Neutrophil (primary cell): ENCODE data around the gene ABCG1.

ENCODE experiments used
- H3K27ac ChIP-seq: fragments of 200-600 bp; sonication (generic); 2 replicates; pipeline ENCODE4 v1.5.1; 2016; ENCODE audit warnings: mild to moderate bottlenecking, moderate library complexity
- H3K27me3 ChIP-seq: fragments of 200-600 bp; sonication (generic); 2 replicates; pipeline ENCODE4 v1.6.0; 2016; ENCODE audit warnings: mild to moderate bottlenecking
- H3K36me3 ChIP-seq: fragments of 200-600 bp; sonication (generic); 2 replicates; pipeline ENCODE4 v1.5.1; 2017
- H3K4me1 ChIP-seq, 2 experiments: fragments of 200-600 bp in 1 of 2; sonication (generic) in 1 of 2; 1 replicate in 1 of 2; 2 replicates in 1 of 2; pipeline versions ENCODE4 v1.5.1 to v1.6.1; 2013 to 2016; ENCODE audit warnings: low read depth in 1 of 2, low read length in 1 of 2, mild to moderate bottlenecking in 1 of 2, moderate library complexity in 1 of 2; ENCODE audit not compliant: control insufficient read depth in 1 of 2, insufficient read depth in 1 of 2
- H3K4me3 ChIP-seq, 2 experiments: fragments of 200-600 bp in 1 of 2; sonication (generic) in 1 of 2; 1 replicate in 1 of 2; 2 replicates in 1 of 2; pipeline ENCODE4 v1.5.1; 2013 to 2016; ENCODE audit warnings: low read depth in 1 of 2, low read length in 1 of 2, mild to moderate bottlenecking in 1 of 2, moderate library complexity in 1 of 2
- H3K9me3 ChIP-seq: fragments of 200-600 bp; sonication (generic); 2 replicates; pipeline ENCODE4 v1.5.1; 2016
- TF ChIP-seq, protein P1 (sequence below): fragments of 200-600 bp; sonication (generic); IDR thresholded peaks from 2 replicates; pipeline ENCODE4 v1.5.1; 2016; ENCODE audit warnings: antibody characterized with exemption

The ABCG1 gene

DNA sequence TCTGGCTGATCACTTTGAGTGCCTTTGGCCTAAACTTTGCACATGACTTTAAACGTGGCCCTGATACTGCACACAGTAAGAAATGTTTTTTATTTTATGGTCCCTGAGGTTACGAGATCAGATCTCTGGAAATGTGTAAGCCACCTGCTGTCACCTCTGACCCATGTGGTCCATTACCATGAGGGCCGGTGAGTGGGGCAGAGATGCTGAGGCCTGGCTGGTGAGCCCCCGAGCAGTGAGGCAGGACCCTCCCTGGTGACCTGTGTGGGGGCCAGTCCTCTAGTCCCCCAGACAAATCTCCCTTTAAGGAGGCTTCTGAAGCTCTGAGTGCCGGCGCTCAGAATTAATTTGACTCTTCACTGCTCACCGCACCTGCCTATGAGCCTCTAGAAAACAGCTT is 83.9 kb downstream of the ABCG1 start:
- Histone ChIP-seq H3K4me3 (no peak overlapping the region), H3K9me3 (no peaks in the 10 kb centered on the region), H3K4me1 (peaks cover 24 to 30% of the 10 kb centered on the region in 2 experiments), H3K36me3 (peaks cover 4% of the 10 kb centered on the region), H3K27ac (no peak overlapping the region), H3K27me3 (no peaks in the 10 kb centered on the region)
- TF ChIP-seq, protein P1, sequence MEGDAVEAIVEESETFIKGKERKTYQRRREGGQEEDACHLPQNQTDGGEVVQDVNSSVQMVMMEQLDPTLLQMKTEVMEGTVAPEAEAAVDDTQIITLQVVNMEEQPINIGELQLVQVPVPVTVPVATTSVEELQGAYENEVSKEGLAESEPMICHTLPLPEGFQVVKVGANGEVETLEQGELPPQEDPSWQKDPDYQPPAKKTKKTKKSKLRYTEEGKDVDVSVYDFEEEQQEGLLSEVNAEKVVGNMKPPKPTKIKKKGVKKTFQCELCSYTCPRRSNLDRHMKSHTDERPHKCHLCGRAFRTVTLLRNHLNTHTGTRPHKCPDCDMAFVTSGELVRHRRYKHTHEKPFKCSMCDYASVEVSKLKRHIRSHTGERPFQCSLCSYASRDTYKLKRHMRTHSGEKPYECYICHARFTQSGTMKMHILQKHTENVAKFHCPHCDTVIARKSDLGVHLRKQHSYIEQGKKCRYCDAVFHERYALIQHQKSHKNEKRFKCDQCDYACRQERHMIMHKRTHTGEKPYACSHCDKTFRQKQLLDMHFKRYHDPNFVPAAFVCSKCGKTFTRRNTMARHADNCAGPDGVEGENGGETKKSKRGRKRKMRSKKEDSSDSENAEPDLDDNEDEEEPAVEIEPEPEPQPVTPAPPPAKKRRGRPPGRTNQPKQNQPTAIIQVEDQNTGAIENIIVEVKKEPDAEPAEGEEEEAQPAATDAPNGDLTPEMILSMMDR = no peak

DNA sequence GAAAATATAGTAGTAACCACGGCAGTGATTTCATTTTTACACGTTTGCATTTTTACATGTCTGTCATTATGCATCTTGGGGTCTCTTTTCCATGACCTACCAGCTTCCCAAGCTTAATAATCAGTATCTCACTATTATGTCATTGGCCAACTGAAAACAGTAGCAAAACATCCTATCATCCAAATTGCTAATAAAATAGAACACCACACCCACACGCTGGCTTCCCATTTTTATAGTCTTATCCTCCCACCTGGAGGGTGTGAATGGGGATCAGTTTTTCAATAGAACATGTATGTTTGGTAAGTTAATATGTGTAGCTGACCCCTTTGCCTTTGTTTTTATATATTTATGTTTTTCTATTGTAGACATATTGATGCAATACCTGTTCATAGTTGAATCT is 84.5 kb downstream of the ABCG1 start:
- no peaks in the 10 kb centered on the region for H3K27me3 ChIP-seq
- peaks cover under 1% of the 10 kb centered on the region for H3K36me3 ChIP-seq
- TF ChIP-seq, protein P1 = no peak
- H3K9me3 ChIP-seq = no peaks in the 10 kb centered on the region
- H3K4me1 ChIP-seq = peaks cover 26 to 34% of the 10 kb centered on the region in 2 experiments
- H3K27ac ChIP-seq = no peak overlapping the region
- no peak overlapping the region for H3K4me3 ChIP-seq

DNA sequence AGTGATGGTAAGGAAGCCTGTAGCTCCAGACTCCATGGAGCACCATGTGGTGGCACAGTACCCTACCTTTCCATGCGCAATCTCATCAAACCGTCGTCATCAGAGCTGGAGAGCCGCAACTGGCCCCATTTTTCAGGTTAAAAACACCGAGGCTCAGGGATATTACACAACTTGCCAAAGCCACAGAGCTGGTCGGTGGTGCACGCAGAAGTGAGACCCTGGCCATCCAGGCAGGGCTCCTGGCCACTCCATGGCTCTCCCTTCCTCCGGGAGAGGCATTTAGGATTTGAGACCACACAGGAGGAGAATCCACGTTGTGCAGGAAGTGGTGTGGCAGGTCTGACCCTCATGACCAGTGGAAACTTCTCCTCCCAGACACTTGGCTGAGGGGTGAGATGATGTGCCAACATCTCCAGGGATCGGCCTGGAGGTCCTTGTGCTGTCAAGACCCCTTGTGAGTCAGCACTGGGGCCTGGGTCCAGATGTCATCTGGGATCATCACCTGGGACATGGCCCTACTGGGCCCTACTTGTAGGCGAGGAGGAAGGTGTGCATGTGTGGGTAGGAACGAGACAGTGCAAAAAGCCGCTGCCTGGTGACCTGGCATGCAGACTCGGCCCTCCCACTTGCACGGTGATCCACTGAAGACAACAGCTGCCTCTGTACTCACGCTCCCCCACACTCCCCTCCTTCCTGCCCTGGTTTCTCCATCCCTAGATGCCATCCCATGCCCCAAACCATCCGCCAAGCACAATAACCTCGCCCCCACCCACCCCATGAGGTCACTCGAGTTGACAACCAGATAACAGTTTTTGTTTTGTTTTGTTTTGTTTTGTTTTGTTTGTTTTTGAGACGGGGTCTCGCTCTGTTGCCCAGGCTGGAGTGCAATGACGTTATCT is 85.9 kb downstream of the ABCG1 start:
- Histone ChIP-seq H3K27ac (no peak overlapping the region), H3K9me3 (no peaks in the 10 kb centered on the region), H3K4me3 (no peak overlapping the region), H3K4me1 (peaks cover 32 to 40% of the 10 kb centered on the region in 2 experiments), H3K36me3 (no peaks in the 10 kb centered on the region), H3K27me3 (no peaks in the 10 kb centered on the region)
- TF ChIP-seq, protein P1 = no peak

DNA sequence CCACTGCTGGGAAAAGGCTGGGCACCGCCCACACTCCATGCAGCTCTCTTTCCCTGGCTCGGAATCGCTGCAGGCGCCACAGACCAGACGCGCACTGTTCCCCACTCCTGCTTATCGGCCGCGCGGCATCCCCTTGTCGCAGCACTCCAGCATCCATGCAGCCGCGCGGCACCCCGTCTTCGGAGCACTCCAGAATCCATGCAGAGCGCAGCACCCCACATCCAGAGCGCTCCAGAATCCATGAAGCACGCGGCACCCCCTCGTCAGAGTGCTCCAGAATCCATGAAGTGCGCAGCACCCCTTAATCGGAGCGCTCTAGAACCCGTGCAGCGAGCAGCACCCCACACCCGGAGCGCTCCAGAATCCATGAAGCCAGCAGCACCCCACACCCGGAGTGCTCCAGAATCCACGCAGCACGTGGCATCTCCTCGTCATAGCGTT is 86.8 kb downstream of the ABCG1 start:
- H3K4me1 ChIP-seq = peaks cover 38 to 46% of the 10 kb centered on the region in 2 experiments
- H3K27ac ChIP-seq = no peak overlapping the region
- H3K27me3 ChIP-seq = no peaks in the 10 kb centered on the region
- H3K4me3 ChIP-seq = no peak overlapping the region
- H3K9me3 ChIP-seq = no peaks in the 10 kb centered on the region
- TF ChIP-seq, protein P1 = no peak
- H3K36me3 ChIP-seq = no peaks in the 10 kb centered on the region

DNA sequence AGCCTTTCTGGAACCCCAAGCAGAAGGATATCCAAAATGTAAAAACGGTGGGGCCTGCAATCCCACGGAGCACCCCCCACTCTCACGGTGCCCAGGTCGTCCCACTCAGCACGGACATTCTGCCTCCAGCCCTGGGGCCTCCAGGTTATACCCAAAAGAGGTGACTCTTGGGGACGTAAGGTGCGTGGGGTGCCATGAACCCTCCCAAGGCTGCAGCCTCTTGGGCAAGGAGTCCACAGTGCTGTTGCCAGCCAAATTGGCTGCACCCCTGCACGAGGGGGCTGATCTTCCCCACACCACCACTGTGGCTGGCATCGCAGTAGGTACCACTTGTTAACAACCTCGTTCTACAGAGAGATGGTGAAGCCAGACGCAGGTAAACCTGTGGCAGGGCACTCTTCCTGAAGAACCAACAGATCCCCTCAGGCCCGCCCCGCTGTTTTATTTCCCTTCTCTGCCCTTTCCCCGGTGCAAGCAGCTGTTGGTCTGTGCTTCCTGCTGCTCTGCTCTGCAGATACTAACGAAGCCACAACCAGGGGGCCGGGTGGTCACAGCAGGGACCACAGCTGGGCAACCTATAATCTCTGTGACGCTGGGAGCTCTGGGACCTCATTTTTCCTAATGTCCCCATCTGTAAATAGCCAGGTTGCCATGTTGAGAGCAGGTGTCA is 87.6 kb downstream of the ABCG1 start:
- H3K27me3 ChIP-seq = no peaks in the 10 kb centered on the region
- H3K4me3 ChIP-seq = no peak overlapping the region
- no peaks in the 10 kb centered on the region for H3K36me3 ChIP-seq
- H3K4me1 ChIP-seq = peaks cover 44 to 54% of the 10 kb centered on the region in 2 experiments
- no peaks in the 10 kb centered on the region for H3K9me3 ChIP-seq
- no peak overlapping the region for H3K27ac ChIP-seq
- TF ChIP-seq, protein P1 = no peak
